ENCODE results near the gene GNAI2.
"Not testable (repeated sequence)": the region's sequence is repeated elsewhere in the genome, so short reads cannot be mapped to it uniquely, and the experiment has no call there.

Gene GNAI2

DNA sequence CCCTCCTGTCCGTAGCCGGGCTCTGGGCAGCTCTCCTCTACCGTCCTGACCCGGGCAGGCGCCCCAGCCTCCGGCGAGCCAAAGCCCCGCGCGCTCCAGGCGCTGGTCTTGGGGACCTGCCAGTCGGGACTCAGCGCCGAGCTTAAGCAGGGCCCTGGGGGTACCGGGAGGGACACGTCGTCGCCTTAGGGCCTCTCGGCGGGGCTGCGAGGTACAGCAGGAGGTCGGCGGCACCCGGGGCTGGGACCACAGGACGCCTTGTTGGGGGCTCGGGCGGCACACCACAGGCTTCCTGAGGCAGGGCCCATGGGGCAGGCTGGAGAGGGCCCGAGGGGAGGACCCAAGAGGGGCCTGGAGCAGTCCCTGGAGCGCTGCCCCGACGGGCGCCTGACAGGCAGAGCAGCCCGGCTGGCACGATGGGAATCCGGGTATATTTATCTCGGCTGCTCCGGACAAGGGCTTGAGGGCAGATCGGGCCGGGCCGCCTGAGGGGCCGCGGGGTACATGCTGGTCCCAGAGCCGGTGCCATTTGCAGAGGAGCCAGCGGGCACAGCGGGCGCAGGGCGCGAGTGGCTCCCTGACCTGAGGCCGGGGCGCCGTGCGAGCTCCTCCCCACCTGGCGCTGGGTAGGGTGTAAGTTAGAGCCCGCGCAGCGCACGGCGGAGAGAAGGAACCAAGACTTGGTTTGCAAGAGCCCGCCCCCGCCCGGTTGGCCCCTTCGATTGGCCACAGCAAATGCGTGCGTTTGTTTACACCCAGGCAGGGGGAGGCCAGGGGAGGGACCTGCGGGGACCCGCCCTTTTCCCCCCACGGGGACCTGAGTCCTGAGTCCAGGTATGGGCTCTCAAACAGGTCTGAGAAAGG is 30.4 kb upstream of the GNAI2 start:
- DNase-seq: no peak

DNA sequence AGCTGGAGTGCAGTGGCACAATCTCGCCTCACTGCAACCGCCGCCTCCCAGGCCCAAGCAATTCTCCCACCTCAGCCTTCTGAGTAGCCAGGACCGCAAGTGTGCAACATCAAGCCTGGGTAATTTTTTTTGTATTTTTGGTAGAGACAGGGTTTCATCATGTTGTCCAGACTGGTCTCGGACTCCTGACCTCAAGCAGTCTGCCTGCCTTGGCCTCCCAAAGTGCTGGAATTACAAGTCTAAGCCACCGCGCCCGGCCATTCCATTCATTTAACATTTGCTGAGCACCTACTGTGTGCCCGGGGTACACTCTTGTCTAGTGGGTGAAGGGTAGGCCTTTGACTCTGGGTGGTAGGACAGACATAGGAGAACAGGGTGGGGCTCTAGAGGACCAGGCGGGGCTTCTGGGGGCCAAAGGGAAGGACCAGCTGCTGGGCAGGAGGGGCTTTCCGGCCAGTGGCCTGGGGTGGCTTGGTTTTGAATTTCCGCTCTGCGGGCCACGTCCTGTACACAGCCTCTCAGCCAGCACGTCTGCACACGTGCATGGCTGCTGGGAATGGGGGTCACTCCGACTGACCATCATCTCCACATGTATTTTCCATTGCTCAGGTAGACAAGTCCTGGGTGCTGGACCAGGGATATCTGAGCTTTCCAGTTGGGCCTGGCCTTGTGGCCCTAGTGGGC is 28.5 kb upstream of the GNAI2 start:
- no peak for DNase-seq

DNA sequence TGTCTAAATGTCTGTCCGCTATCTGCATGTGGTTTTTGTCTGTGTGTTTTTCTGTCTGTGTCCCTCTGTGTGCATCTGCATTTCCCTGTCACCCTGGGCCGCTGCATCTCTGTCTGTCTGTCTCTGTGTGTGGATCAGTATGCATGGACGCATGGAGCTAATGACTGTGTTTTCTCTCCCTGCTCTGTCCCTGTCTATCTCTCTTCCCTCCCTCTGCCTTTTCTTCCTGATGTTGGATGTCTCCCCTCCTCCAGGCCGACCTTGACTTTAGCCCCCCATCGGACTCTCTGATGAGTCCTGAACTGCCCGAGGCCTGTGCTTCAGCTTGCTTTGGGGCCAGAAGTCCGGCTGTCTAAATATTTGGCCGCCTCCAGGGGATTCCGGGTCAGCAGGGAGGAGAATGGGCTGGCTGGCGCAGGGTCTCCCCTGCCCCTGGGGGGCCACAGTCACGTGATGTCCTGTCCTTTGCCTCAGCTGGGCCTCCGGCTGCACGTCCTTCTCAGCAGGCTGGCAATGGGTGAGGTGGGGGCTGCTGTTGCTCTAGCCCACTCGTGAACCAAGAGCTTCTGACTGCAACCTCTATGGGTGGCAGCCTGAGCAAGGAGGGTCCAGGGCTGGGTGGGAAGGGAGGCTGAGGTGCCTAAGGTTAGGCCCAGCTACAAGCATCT is 27.2 kb upstream of the GNAI2 start:
- no peak for DNase-seq

DNA sequence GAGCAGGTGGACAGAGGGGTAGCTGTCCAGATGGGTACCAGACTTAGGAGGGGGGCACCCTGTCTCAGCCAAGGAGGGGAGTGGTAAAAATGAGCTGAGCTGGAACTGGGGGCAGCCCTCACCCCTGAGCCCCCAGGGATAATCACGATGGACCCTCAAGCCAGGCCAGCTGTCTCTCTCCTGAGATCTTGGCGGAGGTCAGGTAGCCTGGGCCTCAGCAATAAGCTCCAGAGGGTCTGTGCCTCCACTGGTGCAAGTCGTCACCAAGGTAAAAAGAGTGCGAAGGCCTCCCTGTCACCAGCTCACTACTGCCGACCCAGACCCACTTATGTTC is 25.9 kb upstream of the GNAI2 start:
- DNase-seq: no peak

DNA sequence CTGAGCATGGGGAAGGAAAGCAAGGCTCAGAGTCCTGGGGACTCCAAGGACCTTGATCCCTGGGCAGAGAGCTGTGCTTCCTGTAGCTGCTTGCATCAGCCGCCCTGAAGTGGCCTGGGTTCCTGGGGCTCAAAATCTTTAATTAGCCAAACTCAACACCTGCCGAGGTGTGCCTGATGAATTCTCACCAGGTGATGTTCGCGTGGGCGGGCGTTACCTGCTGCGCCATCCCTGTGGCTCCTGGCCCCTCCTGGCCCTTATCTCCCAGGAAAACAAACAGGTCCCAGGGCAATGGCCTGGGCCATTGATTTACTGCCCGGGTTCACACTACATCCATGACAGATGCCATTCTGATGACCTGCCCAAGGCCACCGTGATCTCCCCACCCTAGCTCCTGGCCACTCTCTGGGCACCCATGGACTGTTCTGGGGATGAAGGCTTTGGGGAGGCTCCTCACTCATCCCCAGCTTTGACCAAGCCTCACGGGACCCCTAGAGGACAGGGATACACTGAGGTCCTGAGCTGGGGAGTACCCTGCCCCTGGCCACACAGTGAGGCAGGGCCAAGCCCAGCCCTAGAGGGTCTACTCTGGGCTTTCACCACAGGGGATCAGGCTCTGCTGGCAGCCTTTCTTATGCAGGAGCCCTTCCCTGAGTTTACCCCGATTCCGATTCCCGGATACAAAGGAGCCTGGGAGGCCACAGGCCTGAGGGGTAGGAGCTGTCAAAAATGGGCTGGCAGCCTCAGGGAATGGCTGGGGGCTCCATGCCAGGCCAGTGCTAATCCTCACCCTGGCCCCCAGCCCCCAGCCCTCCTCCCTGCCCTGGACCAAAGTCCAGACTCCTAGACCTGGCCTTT is 25.3 kb upstream of the GNAI2 start:
- no peak for DNase-seq

DNA sequence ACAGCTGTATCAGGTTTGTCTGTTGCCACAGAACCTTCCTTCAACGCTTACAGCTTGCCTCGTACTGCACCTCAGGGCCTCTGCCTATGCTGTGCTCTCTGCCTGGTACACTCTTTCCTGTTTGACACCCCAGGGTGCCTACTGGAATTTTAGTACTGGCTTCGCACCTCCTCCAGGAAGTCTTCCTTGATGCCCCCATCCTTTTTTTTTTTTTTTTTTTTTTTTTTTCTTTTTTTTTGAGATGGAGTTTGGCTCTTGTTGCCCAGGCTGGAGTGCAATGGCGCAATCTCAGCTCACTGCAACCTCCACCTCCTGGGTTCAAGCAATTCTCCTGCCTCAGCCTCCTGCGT is 24.7 kb upstream of the GNAI2 start:
- not testable (repeated sequence) for DNase-seq

DNA sequence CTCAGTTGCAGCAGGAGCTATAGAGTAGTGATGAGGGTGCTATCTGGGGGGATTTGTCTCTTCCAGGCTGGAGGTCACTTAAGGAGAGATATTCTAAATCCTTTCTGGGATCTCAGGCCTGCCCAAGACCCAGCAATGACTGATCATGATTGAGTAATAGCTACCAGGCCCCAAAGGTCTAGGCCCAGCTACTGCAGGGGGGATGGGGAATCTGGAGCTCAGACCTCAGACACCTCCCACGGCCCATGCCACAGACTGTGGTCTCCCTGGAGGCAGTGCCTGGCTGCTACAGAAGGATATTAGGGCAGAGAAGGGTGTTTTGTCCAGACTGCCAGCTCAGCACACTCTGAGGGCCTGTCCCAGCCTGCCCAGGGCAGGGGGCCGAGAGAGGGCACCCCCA is 24.1 kb upstream of the GNAI2 start:
- no peak for DNase-seq

DNA sequence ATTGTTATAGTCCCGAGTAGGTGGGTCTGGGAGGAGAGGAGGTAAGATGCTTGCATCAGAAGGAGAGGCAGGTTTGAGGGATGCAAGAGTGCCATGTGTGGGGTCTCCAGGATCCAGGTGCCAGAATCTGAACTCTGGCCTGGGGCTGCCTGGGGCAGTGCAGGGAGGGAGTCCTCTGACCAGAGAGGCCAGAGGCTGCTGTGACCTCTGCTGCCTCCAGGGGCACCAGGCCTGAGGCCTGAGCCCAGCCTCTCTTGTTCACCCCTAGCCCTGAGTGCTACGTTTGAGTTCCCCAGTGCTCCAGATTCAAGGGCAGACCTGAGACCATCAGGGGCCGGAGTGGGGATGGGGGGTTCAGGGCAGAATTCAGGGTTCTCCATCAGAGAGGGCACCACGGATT is 23.5 kb upstream of the GNAI2 start:
- no peak for DNase-seq

DNA sequence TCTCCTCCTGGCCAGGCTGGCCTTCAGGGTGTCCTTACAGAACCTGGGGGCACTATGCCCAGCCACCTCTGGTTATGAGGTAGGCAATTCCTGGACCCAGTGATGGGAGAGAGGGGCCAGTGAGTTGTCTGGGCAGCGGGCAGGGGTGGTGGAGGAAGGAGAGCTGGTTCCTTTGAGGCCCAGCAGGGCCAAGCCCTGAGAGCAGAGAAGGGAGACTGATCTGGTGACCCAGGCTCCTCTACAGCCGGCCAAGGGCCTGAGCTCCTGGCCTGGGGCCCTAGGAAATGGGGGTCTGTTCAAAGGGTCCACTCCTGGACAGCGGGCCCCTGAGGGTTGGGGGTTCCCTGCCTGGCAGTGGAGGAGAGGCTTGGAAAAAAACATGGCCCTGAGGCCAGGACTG is 23.0 kb upstream of the GNAI2 start:
- no peak for DNase-seq

DNA sequence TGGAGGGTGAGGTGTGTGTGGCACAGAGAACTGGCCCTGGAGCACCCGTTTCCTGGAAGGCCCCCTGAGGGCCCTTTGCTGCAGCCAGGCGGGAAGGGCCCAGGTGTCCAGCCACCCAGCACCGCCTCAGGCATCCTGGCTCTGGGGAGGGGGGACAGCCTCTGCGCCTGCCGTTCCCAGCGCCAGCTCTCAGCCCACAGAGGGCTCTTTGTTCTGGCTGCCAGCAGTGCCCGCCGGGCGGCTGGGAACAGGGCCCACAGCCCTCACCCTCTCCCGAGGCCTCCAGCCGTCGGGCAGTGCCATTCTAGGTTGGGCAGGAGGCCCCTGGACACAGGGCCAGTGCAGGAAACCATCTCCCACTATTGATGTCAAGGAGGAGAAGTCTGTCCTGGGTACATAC is 22.6 kb upstream of the GNAI2 start:
- DNase-seq: no peak

DNA sequence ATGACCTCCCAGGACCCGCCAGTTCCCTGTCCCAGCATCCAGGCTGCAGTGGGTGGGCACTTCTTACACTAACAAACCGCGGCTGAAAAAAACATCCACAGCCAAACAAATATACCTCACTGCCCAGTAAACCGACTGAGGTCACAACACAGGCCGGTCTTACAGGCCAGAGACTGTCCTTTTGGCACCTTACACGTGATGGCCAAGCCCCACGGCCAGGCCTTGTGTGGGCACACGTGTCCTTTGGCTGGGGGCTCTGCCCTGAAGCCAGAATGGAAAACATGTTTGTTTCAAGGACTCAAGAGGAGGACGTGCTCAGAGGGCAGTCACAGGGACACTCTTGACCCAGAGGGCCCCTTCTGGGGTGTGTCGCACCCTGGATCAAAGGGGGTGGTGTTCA is 21.2 kb upstream of the GNAI2 start:
- no peak for DNase-seq

DNA sequence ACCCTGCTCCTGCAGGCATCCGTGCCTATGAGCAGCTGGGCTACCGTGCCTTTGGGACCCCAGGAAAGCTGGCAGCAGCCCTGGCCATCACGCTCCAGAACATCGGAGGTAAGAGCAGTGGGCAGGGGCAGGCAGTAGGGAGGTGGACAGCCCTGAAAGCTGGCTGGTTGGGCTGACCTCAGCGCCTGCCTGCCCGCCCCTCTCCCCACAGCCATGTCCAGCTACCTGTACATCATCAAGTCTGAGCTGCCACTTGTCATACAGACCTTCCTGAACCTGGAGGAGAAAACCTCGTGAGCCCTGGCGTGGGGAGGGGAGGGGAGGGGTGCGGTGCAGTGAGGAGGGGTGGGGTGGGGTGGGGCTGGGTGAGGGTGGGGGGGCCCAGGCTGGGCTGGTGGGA is 20.5 kb upstream of the GNAI2 start:
- DNase-seq: no peak

DNA sequence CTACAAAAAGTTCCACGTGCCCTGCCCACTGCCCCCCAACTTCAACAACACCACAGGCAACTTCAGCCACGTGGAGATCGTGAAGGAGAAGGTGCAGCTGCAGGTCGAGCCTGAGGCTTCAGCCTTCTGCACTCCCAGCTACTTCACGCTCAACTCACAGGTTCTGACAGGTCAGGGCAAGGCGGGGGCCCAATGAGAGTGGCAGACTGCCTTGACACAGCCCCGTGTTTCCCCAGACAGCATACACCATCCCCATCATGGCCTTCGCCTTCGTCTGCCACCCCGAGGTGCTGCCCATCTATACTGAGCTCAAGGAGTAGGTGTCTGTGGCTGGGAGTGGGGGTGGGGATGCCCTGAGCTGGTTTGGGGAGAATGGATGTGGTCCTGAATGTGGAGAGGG is 18.3 kb upstream of the GNAI2 start:
- no peak for DNase-seq

DNA sequence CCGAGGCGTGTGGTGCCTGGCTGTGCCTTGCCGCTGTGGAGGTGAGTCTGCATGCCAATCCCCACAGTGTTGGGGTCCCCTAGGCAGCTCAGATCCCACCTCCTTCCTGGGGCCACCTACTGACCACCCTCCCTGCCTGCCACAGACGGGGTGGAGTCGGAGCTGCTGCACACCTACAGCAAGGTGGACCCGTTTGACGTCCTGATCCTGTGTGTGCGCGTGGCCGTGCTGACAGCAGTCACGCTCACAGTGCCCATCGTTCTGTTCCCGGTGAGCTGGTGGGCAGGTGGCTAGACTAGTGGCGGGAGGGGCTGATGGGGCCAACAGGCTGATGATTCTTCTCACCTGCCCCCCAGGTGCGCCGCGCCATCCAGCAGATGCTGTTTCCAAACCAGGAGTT is 17.6 kb upstream of the GNAI2 start:
- DNase-seq: no peak

DNA sequence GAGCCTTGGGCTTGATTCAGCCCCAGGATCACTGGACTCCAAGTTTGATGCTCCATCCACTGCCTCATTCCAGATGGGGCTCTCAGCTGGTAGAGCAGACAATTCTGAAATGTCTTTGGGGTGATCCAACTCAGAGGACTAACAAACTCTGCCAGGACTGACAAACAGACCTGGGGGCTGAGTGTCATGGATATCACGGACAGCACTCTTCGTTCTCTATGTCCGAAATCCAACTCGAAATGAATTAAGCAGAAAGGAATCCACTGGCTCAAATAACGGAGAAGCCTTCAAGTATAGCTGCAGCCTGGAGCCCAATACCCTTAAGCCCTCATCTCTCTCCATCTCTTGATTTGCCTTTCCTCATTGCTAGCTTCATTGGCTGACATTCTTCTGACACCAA is 16.7 kb upstream of the GNAI2 start:
- DNase-seq: no peak

DNA sequence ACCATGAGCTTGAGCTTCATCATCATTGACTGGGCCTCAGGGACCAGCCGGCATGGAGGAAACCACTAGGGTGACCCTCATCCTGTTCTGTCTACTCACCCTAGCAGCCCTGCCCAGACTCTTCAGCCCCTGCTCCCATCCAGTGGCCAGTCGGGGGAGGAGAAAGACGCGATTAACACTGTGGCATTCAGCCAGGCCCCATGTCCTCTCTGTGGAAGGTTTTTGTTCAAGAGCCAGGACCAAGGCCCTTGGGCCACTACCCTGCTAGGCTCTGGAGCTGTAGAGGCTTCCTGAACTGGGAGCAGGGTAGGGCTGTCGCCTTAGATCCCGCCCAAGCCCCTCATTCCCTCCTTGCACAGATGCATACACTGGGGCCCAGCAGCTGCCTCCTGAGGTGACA is 15.9 kb upstream of the GNAI2 start:
- no peak for DNase-seq

DNA sequence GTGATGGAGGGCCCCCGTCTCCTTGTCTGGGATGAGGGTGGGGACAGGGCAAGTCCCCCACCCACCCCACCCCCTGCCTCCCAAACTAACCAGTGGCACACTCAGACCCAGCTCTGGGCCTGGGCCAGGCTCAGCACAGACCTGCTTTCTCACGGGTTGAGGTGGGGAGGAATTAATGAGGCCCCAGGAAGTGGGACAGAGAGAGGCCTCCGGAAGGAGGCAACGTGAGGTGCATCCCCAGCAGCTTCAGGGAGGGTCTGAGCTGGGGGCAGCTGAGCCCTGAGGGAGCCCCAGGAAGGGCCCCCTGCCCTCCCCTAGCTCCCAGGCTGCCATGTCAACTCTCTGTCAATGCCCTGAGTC is 15.0 kb upstream of the GNAI2 start:
- no peak for DNase-seq

DNA sequence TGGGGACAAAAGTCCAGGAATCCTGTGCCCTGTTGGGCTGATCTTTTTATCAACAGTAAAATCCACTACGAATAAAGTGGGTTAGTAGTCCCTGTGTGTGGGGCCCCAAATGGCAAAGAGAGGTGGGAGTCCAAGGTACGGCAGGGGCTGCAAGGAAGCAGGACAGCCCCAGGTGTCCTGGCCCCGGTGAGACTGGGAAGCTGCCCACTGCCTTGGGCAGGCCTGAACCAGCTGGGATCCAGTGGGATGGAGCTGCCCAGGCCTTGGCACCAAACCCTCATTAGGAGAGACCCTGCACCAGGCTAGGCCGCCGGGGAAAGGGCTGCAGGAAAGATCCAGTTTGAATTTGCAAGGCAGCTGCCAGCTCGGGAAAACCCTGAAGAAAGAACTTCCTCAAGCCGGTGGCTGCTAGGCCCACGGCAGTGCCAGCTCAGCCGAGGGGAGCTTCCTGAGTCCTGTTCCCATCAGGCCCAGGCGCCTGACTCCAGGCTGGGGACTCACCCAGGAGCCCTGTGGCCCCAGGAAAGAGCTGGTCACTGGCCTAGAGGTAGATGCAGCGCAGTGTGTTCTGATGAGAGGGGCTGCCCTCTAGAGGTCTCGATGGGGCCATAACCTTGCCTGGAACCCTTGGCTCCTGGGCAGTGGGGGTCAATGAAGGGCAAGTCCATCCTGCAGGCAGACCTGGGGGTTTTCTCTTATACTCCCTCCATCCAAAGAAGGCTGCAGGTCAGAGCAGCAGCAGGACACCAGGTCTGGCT is 14.4 kb upstream of the GNAI2 start:
- DNase-seq: no peak

DNA sequence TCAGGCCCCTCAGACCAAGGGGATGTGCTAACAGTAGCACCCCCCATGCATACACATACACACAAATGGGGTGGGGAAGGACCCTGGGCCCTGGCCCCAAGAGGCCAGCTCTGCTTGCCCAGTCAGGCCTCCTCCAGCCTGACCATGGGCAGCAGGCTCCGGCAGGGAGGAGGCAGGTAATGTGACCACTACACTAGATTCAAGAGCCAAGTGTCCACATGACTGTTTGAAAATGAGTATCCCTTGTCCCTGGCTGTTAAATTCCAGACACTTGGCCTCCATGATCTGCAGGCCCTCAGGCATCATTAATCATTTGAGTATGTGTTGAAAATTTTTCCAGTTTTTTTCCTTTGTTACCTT is 13.9 kb upstream of the GNAI2 start:
- no peak for DNase-seq

DNA sequence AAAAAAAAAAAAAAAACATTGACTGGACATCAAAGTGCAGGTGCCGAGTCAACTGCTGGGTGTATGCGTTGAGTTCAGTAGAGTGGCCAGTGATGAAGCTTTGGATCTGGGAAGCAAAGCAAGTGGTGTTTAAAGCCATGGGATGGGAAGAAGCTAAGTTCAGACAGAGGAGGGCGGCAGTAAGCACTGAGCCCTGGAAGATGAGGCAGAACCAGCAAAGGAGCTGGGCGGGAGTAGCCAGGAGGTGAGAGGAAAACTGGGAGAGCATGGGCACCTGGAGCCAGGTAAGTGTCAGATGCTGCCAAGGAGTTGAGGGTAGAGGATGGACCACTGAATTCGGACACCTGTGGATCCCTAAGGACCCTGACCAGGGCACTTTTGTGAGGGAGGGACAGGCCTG is 11.4 kb upstream of the GNAI2 start:
- no peak for DNase-seq

DNA sequence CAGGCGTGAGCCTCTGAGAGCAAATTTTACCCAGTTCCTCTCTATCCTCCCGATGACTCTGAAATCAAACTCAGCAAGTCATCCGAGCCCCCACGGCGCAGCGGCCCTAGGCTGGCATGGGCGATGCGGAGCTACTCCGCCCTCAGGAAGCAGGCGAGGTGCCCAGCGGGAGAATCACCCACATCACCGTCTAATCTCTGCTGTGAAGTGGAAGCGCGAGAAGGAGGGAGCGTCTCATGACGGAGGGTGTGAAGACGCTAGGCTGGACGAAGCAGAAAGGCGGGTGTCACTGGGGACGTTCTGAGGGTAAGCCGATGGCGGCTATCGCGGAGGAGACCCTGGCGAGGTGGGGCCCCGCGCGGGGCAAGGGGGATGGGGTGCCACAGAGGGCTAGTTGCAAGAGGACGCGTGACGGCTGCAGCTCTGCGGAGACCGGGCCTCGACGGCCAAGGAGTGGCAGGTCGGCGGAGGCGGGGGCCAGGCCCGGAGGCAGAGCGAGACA is 9.1 kb upstream of the GNAI2 start:
- peak in 1 of 2 experiments; percentile 31 for DNase-seq

DNA sequence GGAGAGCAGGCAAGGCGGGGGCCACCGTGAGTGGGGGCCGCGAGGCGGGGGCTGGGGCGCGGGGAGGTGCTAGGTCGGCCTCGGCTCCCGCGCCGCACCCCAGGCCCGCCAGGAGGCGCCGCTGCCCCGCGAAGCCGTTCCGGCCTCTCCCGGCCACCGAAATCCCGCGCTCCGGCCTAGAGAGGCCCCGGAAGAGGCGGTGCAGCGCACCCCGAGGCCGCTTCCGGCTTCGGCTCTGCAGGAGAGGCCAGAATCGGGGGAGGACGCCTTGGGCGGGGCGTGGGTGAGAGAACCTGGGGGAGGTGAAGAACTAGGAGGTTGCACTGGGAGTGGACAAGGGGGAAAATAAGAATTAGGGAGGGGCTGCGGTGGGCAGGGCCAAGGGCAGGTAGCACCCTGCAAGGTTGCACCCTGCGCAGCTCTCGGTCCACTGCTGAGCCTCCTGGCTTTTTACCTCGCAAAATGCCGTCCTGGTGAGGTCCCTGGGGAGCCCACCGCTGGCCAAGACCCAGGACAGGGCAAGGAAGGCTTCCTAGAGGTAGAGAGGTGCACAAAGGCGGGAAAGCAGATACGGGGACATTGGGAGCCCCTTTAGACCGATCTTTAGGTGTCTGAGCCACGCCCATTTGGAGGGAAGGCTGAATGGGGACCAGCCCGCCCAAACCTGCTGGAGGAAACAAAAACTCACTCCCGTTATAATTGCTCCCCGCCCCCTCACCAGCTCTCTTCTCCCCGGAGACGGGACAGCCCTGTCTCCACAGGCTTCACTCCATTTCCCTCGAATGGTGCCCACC is 8.4 kb upstream of the GNAI2 start:
- peak; percentile 77 to 89 for DNase-seq
